CD4-positive, CD25-positive, alpha-beta regulatory T cell (primary cell): ENCODE results near the gene NEFH. TPM values are rescaled to one million over a fixed set of nuclear protein-coding genes. Genes with fewer than 3 reads are reported as not detected.
A peak's percentile ranks its signal among the peaks of the same experiment; 100 is the strongest.
"Not testable (repeated sequence)": the region's sequence is repeated elsewhere in the genome, so short reads cannot be mapped to it uniquely, and the experiment has no call there.

Experiments
- ATAC-seq, 2 donors: fragments of 150-1000 bp; cut with Tn5 transposase; one replicate each; pipeline ENCODE4 v1.10.0; 2021; ENCODE audit warnings: low read depth in 2 of 2, moderate number of reproducible peaks in 2 of 2, moderate library complexity in 1 of 2
- DNase-seq, 3 donors: peaks; one replicate each; pipeline versions ENCODE4 v3.0.0 to v3.0.0-alpha.2; 2012 to 2022; ENCODE audit warnings: mixed read lengths in 1 of 3
- H3K27ac ChIP-seq: one replicate; pipeline ENCODE4 v1.7.0; 2013; ENCODE audit warnings: mild to moderate bottlenecking, low read length; ENCODE audit not compliant: insufficient read depth, poor library complexity, severe bottlenecking
- H3K27me3 ChIP-seq: one replicate; pipeline ENCODE4 v1.7.0; 2013; ENCODE audit warnings: low read length; ENCODE audit not compliant: control insufficient read depth, insufficient read depth
- H3K36me3 ChIP-seq: one replicate; pipeline ENCODE4 v1.7.0; 2013; ENCODE audit warnings: mild to moderate bottlenecking, low read length, moderate library complexity; ENCODE audit not compliant: control insufficient read depth, insufficient read depth
- H3K4me1 ChIP-seq: 2 replicates; pipeline ENCODE4 v1.7.0; 2013; ENCODE audit warnings: mild to moderate bottlenecking, low read length; ENCODE audit not compliant: insufficient read depth, control insufficient read depth, poor library complexity, severe bottlenecking
- H3K4me3 ChIP-seq: one replicate; pipeline ENCODE4 v1.7.0; 2013; ENCODE audit warnings: low read depth, mild to moderate bottlenecking, low read length, moderate library complexity
- H3K9me3 ChIP-seq, 2 experiments: 1 replicate in 1 of 2; 2 replicates in 1 of 2; pipeline ENCODE4 v1.7.0; 2013; ENCODE audit warnings: low read length in 2 of 2, mild to moderate bottlenecking in 1 of 2, moderate library complexity in 1 of 2; ENCODE audit not compliant: control insufficient read depth in 2 of 2
- H3K27ac Mint-ChIP-seq, 3 donors: one replicate each; pipeline ENCODE4 v1.8.0; 2020 to 2022; ENCODE audit warnings: mild to moderate bottlenecking in 3 of 3, mixed read lengths in 3 of 3, moderate library complexity in 2 of 3
- H3K27me3 Mint-ChIP-seq: one replicate; pipeline ENCODE4 v1.8.0; 2022; ENCODE audit warnings: mild to moderate bottlenecking, mixed read lengths
- H3K36me3 Mint-ChIP-seq: one replicate; pipeline ENCODE4 v1.8.0; 2020; ENCODE audit warnings: mixed read lengths
- H3K4me1 Mint-ChIP-seq, 4 donors: one replicate each; pipeline ENCODE4 v1.8.0; 2020 to 2022; ENCODE audit warnings: mixed read lengths in 4 of 4, mild to moderate bottlenecking in 1 of 4
- H3K4me3 Mint-ChIP-seq, 4 donors: one replicate each; pipeline ENCODE4 v1.8.0; 2020 to 2022; ENCODE audit warnings: mild to moderate bottlenecking in 4 of 4, mixed read lengths in 4 of 4, moderate library complexity in 3 of 4
- H3K9me3 Mint-ChIP-seq, 7 donors: one replicate each; pipeline ENCODE4 v1.8.0; 2020 to 2022; ENCODE audit warnings: mixed read lengths in 7 of 7, mild to moderate bottlenecking in 3 of 7, moderate library complexity in 2 of 7
- polyA plus RNA-seq, 4 donors: library from polyadenylated mRNA; unstranded; fragments of 300-500 nt; fragmentation: Illumina TruSeq; gene quantifications; one replicate each; pipeline ENCODE4 v1.2.3, GENCODE V29; 2021
- total RNA-seq: library from RNA; stranded (reverse); gene quantifications from one replicate; pipeline ENCODE4 v1.2.3, GENCODE V29; 2022

NEFH gene
- total and polyA plus RNA-seq, 5 donors from 2014 or later = 0.08 to 0.49 (median 0.30) TPM

GRCh38 chr22:29487426-29487986, 7.5 kb downstream of the NEFH start:
- peaks cover 5% of the 10 kb centered on the region for H3K27me3 Mint-ChIP-seq
- H3K9me3 Mint-ChIP-seq = no peaks in the 10 kb centered on the region
- Histone ChIP-seq H3K27ac (no peak overlapping the region), H3K4me1 (no peaks in the 10 kb centered on the region), H3K9me3 (no peaks in the 10 kb centered on the region), H3K4me3 (no peak overlapping the region), H3K27me3 (no peaks in the 10 kb centered on the region), H3K36me3 (no peaks in the 10 kb centered on the region)
- no peak overlapping the region for H3K27ac Mint-ChIP-seq
- no peak overlapping the region for H3K4me3 Mint-ChIP-seq
- no peaks in the 10 kb centered on the region for H3K4me1 Mint-ChIP-seq
- DNase-seq (no peak), ATAC-seq (no peak)
- peaks cover 15% of the 10 kb centered on the region for H3K36me3 Mint-ChIP-seq

DNA sequence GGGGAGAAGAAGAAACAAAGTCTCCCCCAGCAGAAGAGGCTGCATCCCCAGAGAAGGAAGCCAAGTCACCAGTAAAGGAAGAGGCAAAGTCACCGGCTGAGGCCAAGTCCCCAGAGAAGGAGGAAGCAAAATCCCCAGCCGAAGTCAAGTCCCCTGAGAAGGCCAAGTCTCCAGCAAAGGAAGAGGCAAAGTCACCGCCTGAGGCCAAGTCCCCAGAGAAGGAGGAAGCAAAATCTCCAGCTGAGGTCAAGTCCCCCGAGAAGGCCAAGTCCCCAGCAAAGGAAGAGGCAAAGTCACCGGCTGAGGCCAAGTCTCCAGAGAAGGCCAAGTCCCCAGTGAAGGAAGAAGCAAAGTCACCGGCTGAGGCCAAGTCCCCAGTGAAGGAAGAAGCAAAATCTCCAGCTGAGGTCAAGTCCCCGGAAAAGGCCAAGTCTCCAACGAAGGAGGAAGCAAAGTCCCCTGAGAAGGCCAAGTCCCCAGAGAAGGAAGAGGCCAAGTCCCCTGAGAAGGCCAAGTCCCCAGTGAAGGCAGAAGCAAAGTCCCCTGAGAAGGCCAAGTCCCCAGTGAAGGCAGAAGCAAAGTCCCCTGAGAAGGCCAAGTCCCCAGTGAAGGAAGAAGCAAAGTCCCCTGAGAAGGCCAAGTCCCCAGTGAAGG, 9.2 kb downstream of the NEFH start:
- not testable (repeated sequence) for H3K4me1 Mint-ChIP-seq, H3K9me3 ChIP-seq, H3K4me3 ChIP-seq, H3K4me3 Mint-ChIP-seq, H3K27me3 ChIP-seq, DNase-seq, ATAC-seq, H3K27ac Mint-ChIP-seq, H3K4me1 ChIP-seq, H3K27me3 Mint-ChIP-seq, H3K36me3 ChIP-seq, H3K27ac ChIP-seq, H3K9me3 Mint-ChIP-seq
- peaks cover 15% of the 10 kb centered on the region for H3K36me3 Mint-ChIP-seq

DNA sequence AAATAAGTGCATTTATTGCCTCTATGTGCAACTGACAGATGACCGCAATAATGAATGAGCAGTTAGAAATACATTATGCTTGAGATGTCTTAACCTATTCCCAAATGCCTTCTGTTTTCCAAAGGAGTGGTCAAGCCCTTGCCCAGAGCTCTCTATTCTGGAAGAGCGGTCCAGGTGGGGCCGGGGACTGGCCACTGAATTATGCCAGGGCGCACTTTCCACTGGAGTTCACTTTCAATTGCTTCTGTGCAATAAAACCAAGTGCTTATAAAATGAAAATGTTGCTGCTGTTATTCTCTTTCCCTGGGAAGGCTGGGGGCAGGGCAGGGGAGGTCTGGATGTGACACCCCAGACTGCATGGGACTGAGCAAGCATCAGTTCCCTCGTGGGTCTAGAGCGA, 11.0 kb downstream of the NEFH start:
- no peak overlapping the region for H3K27ac Mint-ChIP-seq
- H3K4me1 Mint-ChIP-seq = no peaks in the 10 kb centered on the region
- Histone ChIP-seq H3K27me3 (no peaks in the 10 kb centered on the region), H3K27ac (no peak overlapping the region), H3K4me3 (no peak overlapping the region), H3K4me1 (no peaks in the 10 kb centered on the region), H3K36me3 (no peaks in the 10 kb centered on the region), H3K9me3 (no peaks in the 10 kb centered on the region)
- H3K4me3 Mint-ChIP-seq = no peak overlapping the region
- peaks cover 19% of the 10 kb centered on the region for H3K36me3 Mint-ChIP-seq
- ATAC-seq (no peak), DNase-seq (no peak)
- H3K27me3 Mint-ChIP-seq = peaks cover 5% of the 10 kb centered on the region
- peaks cover 0 to 2% (median 0%) of the 10 kb centered on the region in 7 donors for H3K9me3 Mint-ChIP-seq

DNA sequence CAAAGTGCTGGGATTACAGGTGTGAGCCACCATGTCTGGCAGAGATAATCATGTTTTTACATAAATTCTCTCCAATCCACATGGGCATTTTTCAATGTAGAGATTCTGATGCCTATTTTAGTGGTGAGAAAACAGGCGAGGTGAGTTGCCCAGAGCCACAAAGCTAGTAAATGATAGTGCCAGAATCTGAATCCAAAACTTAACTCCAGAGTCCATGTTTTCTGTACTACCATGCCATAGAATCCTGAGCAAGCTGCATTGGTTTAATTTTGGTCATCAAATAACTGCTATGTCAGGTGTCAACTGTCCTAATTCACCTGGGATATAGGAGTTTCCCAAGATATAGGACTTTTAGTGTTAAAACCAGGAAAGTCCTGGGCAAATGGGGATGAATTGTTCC, 13.6 kb downstream of the NEFH start:
- H3K4me1 ChIP-seq = no peaks in the 10 kb centered on the region
- Mint-ChIP-seq H3K4me3 (no peak overlapping the region), H3K27ac (no peak overlapping the region), H3K4me1 (no peaks in the 10 kb centered on the region), H3K9me3 (peaks cover 0 to 2% (median 0%) of the 10 kb centered on the region in 7 donors), H3K36me3 (peaks cover 18% of the 10 kb centered on the region), H3K27me3 (no peaks in the 10 kb centered on the region)
- no peak overlapping the region for H3K4me3 ChIP-seq
- H3K36me3 ChIP-seq = no peaks in the 10 kb centered on the region
- H3K9me3 ChIP-seq = no peaks in the 10 kb centered on the region
- DNase-seq (no peak), ATAC-seq (no peak)
- H3K27ac ChIP-seq = no peak overlapping the region
- no peaks in the 10 kb centered on the region for H3K27me3 ChIP-seq

- no peaks in the 10 kb centered on the region for H3K27me3 ChIP-seq
- Mint-ChIP-seq H3K27ac (no peak overlapping the region), H3K4me3 (no peak overlapping the region), H3K9me3 (no peaks in the 10 kb centered on the region), H3K27me3 (no peaks in the 10 kb centered on the region), H3K4me1 (no peaks in the 10 kb centered on the region), H3K36me3 (peaks cover 9% of the 10 kb centered on the region)
- no peaks in the 10 kb centered on the region for H3K36me3 ChIP-seq
- H3K4me3 ChIP-seq = no peak overlapping the region
- no peak overlapping the region for H3K27ac ChIP-seq
- ATAC-seq (no peak), DNase-seq (no peak)
- no peaks in the 10 kb centered on the region for H3K9me3 ChIP-seq
- H3K4me1 ChIP-seq = no peaks in the 10 kb centered on the region
Measured at GRCh38 chr22:29499852-29500251, 19.8 kb downstream of the NEFH start.

GRCh38 chr22:29503811-29504372, 23.9 kb downstream of the NEFH start:
- H3K4me3 ChIP-seq = no peak overlapping the region
- no peak overlapping the region for H3K27ac Mint-ChIP-seq
- no peaks in the 10 kb centered on the region for H3K27me3 Mint-ChIP-seq
- no peaks in the 10 kb centered on the region for H3K9me3 ChIP-seq
- peaks cover 32% of the 10 kb centered on the region for H3K36me3 ChIP-seq
- ATAC-seq = no peak
- H3K4me1 ChIP-seq = no peaks in the 10 kb centered on the region
- no peak for DNase-seq
- H3K4me1 Mint-ChIP-seq = no peaks in the 10 kb centered on the region
- no peaks in the 10 kb centered on the region for H3K27me3 ChIP-seq
- peaks cover 22% of the 10 kb centered on the region for H3K36me3 Mint-ChIP-seq
- H3K9me3 Mint-ChIP-seq = no peaks in the 10 kb centered on the region
- no peak overlapping the region for H3K27ac ChIP-seq
- H3K4me3 Mint-ChIP-seq = no peak overlapping the region

- Mint-ChIP-seq H3K36me3 (peaks cover 36% of the 10 kb centered on the region), H3K4me1 (no peaks in the 10 kb centered on the region), H3K9me3 (no peaks in the 10 kb centered on the region), H3K4me3 (no peak overlapping the region), H3K27me3 (no peaks in the 10 kb centered on the region), H3K27ac (no peak overlapping the region)
- no peak for ATAC-seq
- no peaks in the 10 kb centered on the region for H3K9me3 ChIP-seq
- no peak overlapping the region for H3K27ac ChIP-seq
- no peaks in the 10 kb centered on the region for H3K27me3 ChIP-seq
- H3K4me3 ChIP-seq = no peak overlapping the region
- H3K4me1 ChIP-seq = no peaks in the 10 kb centered on the region
- DNase-seq = no peak
- peaks cover 72% of the 10 kb centered on the region for H3K36me3 ChIP-seq
Measured at GRCh38 chr22:29509298-29509697, 29.3 kb downstream of the NEFH start.

DNA sequence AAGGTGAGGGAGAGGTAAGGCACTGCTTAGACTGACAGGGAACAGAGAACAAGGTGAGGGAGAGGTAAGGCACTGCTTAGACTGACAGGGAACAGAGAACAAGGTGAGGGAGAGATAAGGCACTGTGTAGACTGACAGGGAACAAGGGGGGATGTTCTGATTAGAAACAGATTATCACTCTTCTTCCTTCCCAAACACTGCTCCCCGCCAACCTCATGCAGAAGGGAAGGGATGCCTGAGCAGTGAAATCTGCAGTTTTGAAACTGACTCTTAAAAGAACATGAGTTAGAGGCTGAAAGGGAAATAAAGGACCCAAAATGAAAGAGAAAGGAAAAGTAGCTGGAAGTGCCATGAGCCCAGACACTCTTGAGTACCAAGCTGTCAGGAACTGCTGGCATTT, 29.8 kb downstream of the NEFH start:
- peak overlapping the region in 1 of 3 donors; percentile 17 for H3K27ac Mint-ChIP-seq
- no peaks in the 10 kb centered on the region for H3K4me1 Mint-ChIP-seq
- H3K9me3 ChIP-seq = no peaks in the 10 kb centered on the region
- peaks cover 72% of the 10 kb centered on the region for H3K36me3 ChIP-seq
- no peak overlapping the region for H3K27ac ChIP-seq
- H3K4me3 Mint-ChIP-seq = no peak overlapping the region
- ATAC-seq (no peak), DNase-seq (peak in 1 of 3 donors; percentile 7)
- H3K9me3 Mint-ChIP-seq = no peaks in the 10 kb centered on the region
- H3K36me3 Mint-ChIP-seq = peaks cover 36% of the 10 kb centered on the region
- H3K27me3 ChIP-seq = no peaks in the 10 kb centered on the region
- no peaks in the 10 kb centered on the region for H3K27me3 Mint-ChIP-seq
- H3K4me3 ChIP-seq = no peak overlapping the region
- H3K4me1 ChIP-seq = no peaks in the 10 kb centered on the region
